CD4-positive, alpha-beta T cell treated with Interleukin-10 for 1 hour (primary cell): ENCODE measurements around the gene DRAM1.
"Not testable (repeated sequence)": the region's sequence is repeated elsewhere in the genome, so short reads cannot be mapped to it uniquely, and the experiment has no call there.

Source experiments
- DNase-seq: peaks from one replicate; pipeline ENCODE4 v3.0.0-alpha.2; 2020

Gene DRAM1

GRCh38 chr12:101859664-101860607, 17.4 kb upstream of the DRAM1 start:
- DNase-seq: no peak

- DNase-seq: not testable (repeated sequence)
Observed at GRCh38 chr12:101861688-101862087, 15.7 kb upstream of the DRAM1 start.

- no peak for DNase-seq
Observed at GRCh38 chr12:101862245-101862644, 15.1 kb upstream of the DRAM1 start.

- no peak for DNase-seq
Observed at GRCh38 chr12:101863981-101864380, 13.4 kb upstream of the DRAM1 start.

GRCh38 chr12:101866615-101867373, 10.6 kb upstream of the DRAM1 start:
- DNase-seq: no peak

- DNase-seq: not testable (repeated sequence)
Observed at GRCh38 chr12:101867619-101868018, 9.8 kb upstream of the DRAM1 start.

GRCh38 chr12:101870925-101871324, 6.5 kb upstream of the DRAM1 start:
- no peak for DNase-seq

- DNase-seq: no peak
Observed at GRCh38 chr12:101875162-101875561, 2.2 kb upstream of the DRAM1 start.

GRCh38 chr12:101876322-101876860, 989 bp upstream of the DRAM1 start:
- no peak for DNase-seq

GRCh38 chr12:101877806-101878242, 444 bp downstream of the DRAM1 start:
- no peak for DNase-seq

GRCh38 chr12:101878243-101878821, 952 bp downstream of the DRAM1 start:
- DNase-seq: no peak

GRCh38 chr12:101880769-101881168, 3.4 kb downstream of the DRAM1 start:
- DNase-seq: no peak

- no peak for DNase-seq
Observed at GRCh38 chr12:101881228-101881627, 3.8 kb downstream of the DRAM1 start.

- no peak for DNase-seq
Observed at GRCh38 chr12:101884174-101884573, 6.8 kb downstream of the DRAM1 start.

GRCh38 chr12:101884781-101885340, 7.5 kb downstream of the DRAM1 start:
- not testable (repeated sequence) for DNase-seq

GRCh38 chr12:101885912-101886561, 8.7 kb downstream of the DRAM1 start:
- no peak for DNase-seq

GRCh38 chr12:101889211-101889752, 11.9 kb downstream of the DRAM1 start:
- DNase-seq: no peak

GRCh38 chr12:101891462-101891971, 14.1 kb downstream of the DRAM1 start:
- DNase-seq: no peak

- DNase-seq: no peak
Observed at GRCh38 chr12:101892794-101893193, 15.4 kb downstream of the DRAM1 start.

- DNase-seq: no peak
Observed at GRCh38 chr12:101901777-101902176, 24.4 kb downstream of the DRAM1 start.

- no peak for DNase-seq
Observed at GRCh38 chr12:101902641-101903040, 25.3 kb downstream of the DRAM1 start.

GRCh38 chr12:101906226-101906625, 28.8 kb downstream of the DRAM1 start:
- no peak for DNase-seq
